Testis (tissue), 2 donors: Measurements from ENCODE around the gene RESP18.

Experiments
- POLR2A ChIP-seq: fragments of 450-650 bp; IDR thresholded peaks from one replicate; pipeline ENCODE4 v1.6.1; 2017; ENCODE audit warnings: antibody characterized with exemption, mild to moderate bottlenecking, moderate library complexity
- TF ChIP-seq, protein P1 (sequence below), 3 experiments: fragments of 450-650 bp in 2 of 3; fragments of 200-600 bp in 1 of 3; sonication (generic) in 1 of 3; IDR thresholded peaks; one replicate each; pipeline ENCODE4 v1.5.1; 2016 to 2019; ENCODE audit warnings: antibody characterized with exemption in 3 of 3, mild to moderate bottlenecking in 2 of 3, moderate library complexity in 1 of 3

DNA sequence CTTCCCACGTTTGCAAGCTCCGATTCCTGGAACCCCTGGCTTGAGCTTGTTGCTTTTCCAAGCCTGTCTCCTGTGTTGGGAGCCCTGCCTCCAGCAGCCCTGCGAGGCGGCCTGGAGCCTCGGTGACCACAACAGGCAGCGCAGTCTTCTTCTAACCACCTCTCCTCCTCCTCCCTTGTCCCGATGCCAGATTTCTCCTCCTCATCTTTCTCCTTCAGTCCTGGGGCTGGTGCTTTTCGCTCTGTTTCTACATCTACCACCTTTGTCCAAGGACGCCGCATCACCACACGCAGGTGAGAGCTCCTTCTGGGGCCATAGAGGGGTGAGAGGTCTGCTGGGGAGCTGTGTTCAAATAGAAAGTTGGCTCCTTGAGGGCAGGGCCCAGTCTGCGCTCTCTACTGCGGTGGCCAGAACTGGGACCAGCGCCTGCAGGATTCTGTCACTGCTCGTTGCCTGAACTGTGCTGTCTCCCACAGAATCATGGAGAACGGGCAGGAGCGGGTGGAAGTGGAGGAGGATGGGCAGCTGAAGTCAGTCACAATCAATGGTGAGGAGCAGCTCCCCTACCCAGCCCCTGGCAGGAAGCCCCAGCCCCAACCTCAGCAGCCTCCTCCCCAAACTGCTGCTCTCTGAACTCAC lies 49.5 kb downstream of the RESP18 start:
- TF ChIP-seq POLR2A: no peak
- TF ChIP-seq, protein P1, sequence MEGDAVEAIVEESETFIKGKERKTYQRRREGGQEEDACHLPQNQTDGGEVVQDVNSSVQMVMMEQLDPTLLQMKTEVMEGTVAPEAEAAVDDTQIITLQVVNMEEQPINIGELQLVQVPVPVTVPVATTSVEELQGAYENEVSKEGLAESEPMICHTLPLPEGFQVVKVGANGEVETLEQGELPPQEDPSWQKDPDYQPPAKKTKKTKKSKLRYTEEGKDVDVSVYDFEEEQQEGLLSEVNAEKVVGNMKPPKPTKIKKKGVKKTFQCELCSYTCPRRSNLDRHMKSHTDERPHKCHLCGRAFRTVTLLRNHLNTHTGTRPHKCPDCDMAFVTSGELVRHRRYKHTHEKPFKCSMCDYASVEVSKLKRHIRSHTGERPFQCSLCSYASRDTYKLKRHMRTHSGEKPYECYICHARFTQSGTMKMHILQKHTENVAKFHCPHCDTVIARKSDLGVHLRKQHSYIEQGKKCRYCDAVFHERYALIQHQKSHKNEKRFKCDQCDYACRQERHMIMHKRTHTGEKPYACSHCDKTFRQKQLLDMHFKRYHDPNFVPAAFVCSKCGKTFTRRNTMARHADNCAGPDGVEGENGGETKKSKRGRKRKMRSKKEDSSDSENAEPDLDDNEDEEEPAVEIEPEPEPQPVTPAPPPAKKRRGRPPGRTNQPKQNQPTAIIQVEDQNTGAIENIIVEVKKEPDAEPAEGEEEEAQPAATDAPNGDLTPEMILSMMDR (IDR thresholded peaks at IDR 0.05): no peak
